ENCODE measurements around the gene SLC5A2.
A peak's percentile ranks its signal among the peaks of the same experiment; 100 is the strongest.

SLC5A2 gene

GRCh38 chr16:31461201-31461920, 21.6 kb upstream of the SLC5A2 start:
- no peak for DNase-seq (ENCODE audit: low read depth)
- Histone ChIP-seq H3K4me1 (ENCODE audit: control insufficient read depth, insufficient read depth, low read length) (peaks cover 26% of the 10 kb centered on the region), H3K9me3 (ENCODE audit: control insufficient read depth, low read length) (no peaks in the 10 kb centered on the region), H3K9ac (ENCODE audit: low read length) (peak overlapping the region; percentile 2), H3K36me3 (ENCODE audit: control insufficient read depth, insufficient read depth, low read length, severe bottlenecking) (peaks cover 31% of the 10 kb centered on the region), H3K4me3 (ENCODE audit: low read length) (no peak overlapping the region), H3K27me3 (replicated peaks; ENCODE audit: control insufficient read depth, insufficient read depth, low read length) (no peaks in the 10 kb centered on the region)

DNA sequence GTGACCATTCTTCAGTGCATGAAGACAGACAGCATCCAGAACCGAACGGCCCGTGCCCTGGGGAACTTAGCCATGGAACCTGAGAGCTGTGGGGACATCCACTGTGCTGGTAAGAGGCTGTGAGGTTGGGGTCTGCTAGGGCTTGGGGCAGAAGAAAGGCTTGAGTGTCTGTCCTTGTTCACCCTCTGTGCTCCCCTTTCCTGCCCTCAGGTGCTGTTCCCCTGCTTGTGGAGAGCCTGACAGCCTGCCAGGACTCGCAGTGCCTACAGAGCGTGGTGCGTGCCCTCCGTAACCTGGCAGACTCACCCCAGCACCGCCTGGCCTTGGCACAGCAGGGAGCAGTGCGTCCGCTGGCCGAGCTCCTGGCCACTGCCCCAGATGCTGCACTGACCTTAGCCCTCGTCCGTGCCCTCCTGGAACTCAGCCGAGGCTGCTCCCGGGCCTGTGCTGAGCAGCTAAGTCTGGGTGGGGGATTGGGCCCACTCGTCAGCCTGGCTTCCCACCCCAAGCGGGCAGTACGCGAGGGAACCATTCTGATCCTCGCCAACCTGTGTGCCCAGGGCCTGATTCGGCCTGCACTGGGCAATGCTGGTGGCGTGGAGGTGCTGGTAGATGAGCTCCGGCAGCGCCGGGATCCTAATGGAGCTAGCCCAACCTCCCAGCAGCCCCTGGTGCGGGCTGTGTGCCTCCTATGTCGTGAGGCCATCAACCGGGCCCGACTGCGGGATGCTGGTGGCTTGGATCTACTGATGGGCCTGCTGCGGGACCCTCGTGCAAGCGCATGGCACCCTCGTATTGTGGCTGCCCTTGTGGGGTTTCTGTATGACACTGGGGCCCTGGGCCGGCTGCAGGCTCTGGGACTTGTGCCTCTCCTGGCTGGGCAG, 20.8 kb upstream of the SLC5A2 start:
- no peaks in the 10 kb centered on the region for H3K9me3 ChIP-seq (ENCODE audit: control insufficient read depth, low read length)
- no peak overlapping the region for H3K9ac ChIP-seq (ENCODE audit: low read length)
- no peaks in the 10 kb centered on the region for H3K27me3 ChIP-seq (replicated peaks; ENCODE audit: control insufficient read depth, insufficient read depth, low read length)
- no peak for DNase-seq (ENCODE audit: low read depth)
- no peak overlapping the region for H3K4me3 ChIP-seq (ENCODE audit: low read length)
- H3K4me1 ChIP-seq (ENCODE audit: control insufficient read depth, insufficient read depth, low read length): peaks cover 18% of the 10 kb centered on the region
- H3K36me3 ChIP-seq (ENCODE audit: control insufficient read depth, insufficient read depth, low read length, severe bottlenecking): peaks cover 36% of the 10 kb centered on the region

DNA sequence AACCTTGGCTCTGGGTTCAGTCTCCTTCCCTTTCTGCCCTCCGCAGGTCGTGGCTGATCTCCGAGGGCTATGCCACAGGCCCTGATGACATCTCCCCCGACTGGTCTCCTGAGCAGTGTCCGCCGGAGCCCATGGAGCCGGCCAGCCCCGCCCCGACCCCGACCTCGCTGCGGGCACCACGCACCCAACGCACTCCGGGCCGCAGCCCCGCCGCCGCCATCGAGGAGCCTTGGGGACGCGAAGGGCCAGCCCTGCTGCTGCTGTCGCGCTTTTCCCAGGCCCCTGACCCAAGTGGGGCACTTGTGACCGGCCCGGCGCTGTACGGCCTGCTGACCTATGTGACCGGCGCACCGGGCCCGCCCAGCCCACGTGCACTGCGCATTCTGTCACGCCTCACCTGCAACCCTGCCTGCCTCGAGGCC, 18.6 kb upstream of the SLC5A2 start:
- H3K9me3 ChIP-seq (ENCODE audit: control insufficient read depth, low read length): no peaks in the 10 kb centered on the region
- H3K27me3 ChIP-seq (replicated peaks; ENCODE audit: control insufficient read depth, insufficient read depth, low read length): no peaks in the 10 kb centered on the region
- peaks cover 37% of the 10 kb centered on the region for H3K36me3 ChIP-seq (ENCODE audit: control insufficient read depth, insufficient read depth, low read length, severe bottlenecking)
- H3K4me1 ChIP-seq (ENCODE audit: control insufficient read depth, insufficient read depth, low read length): peaks cover 9% of the 10 kb centered on the region
- DNase-seq (ENCODE audit: low read depth): no peak
- H3K4me3 ChIP-seq (ENCODE audit: low read length): no peak overlapping the region
- no peak overlapping the region for H3K9ac ChIP-seq (ENCODE audit: low read length)

DNA sequence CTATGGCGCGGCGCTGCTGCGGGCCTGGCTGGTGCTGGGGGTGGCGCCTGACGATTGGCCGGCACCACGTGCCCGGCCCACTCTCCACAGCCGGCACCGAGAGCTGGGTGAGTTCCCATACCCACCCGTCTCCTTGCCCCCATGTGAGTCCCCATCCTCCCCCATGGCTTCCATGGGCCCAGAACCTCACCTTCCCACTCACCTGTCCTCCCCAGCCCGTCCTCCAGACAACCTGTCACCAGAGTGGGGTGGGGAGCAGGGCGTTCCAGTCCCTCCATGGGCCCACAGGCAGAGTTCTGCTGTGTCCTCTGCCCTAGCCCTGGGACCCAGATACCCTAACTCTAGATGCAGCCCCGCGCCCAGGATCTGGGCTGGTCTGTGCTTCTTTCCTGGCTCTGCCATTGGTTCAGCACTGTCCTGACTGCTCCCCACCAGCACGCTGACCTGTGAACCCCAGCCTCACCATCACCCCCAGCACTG, 18.1 kb upstream of the SLC5A2 start:
- peaks cover 9% of the 10 kb centered on the region for H3K4me1 ChIP-seq (ENCODE audit: control insufficient read depth, insufficient read depth, low read length)
- H3K9me3 ChIP-seq (ENCODE audit: control insufficient read depth, low read length): no peaks in the 10 kb centered on the region
- no peaks in the 10 kb centered on the region for H3K27me3 ChIP-seq (replicated peaks; ENCODE audit: control insufficient read depth, insufficient read depth, low read length)
- DNase-seq (ENCODE audit: low read depth): no peak
- H3K9ac ChIP-seq (ENCODE audit: low read length): no peak overlapping the region
- H3K36me3 ChIP-seq (ENCODE audit: control insufficient read depth, insufficient read depth, low read length, severe bottlenecking): peaks cover 37% of the 10 kb centered on the region
- H3K4me3 ChIP-seq (ENCODE audit: low read length): no peak overlapping the region

- no peak for DNase-seq (ENCODE audit: low read depth)
- Histone ChIP-seq H3K4me3 (ENCODE audit: low read length) (no peak overlapping the region), H3K9ac (ENCODE audit: low read length) (no peak overlapping the region), H3K9me3 (ENCODE audit: control insufficient read depth, low read length) (no peaks in the 10 kb centered on the region), H3K27me3 (replicated peaks; ENCODE audit: control insufficient read depth, insufficient read depth, low read length) (no peaks in the 10 kb centered on the region), H3K36me3 (ENCODE audit: control insufficient read depth, insufficient read depth, low read length, severe bottlenecking) (peaks cover 37% of the 10 kb centered on the region), H3K4me1 (ENCODE audit: control insufficient read depth, insufficient read depth, low read length) (no peaks in the 10 kb centered on the region)
Observed at GRCh38 chr16:31465788-31466370, 17.0 kb upstream of the SLC5A2 start.

- no peak for DNase-seq (ENCODE audit: low read depth)
- no peak overlapping the region for H3K4me3 ChIP-seq (ENCODE audit: low read length)
- peaks cover 37% of the 10 kb centered on the region for H3K36me3 ChIP-seq (ENCODE audit: control insufficient read depth, insufficient read depth, low read length, severe bottlenecking)
- H3K4me1 ChIP-seq (ENCODE audit: control insufficient read depth, insufficient read depth, low read length): peaks cover 3% of the 10 kb centered on the region
- H3K9ac ChIP-seq (ENCODE audit: low read length): no peak overlapping the region
- H3K9me3 ChIP-seq (ENCODE audit: control insufficient read depth, low read length): no peaks in the 10 kb centered on the region
- H3K27me3 ChIP-seq (replicated peaks; ENCODE audit: control insufficient read depth, insufficient read depth, low read length): no peaks in the 10 kb centered on the region
Observed at GRCh38 chr16:31466381-31466841, 16.5 kb upstream of the SLC5A2 start.

- Histone ChIP-seq H3K4me1 (ENCODE audit: control insufficient read depth, insufficient read depth, low read length) (peaks cover 7% of the 10 kb centered on the region), H3K9ac (ENCODE audit: low read length) (no peak overlapping the region), H3K27me3 (replicated peaks; ENCODE audit: control insufficient read depth, insufficient read depth, low read length) (no peaks in the 10 kb centered on the region), H3K36me3 (ENCODE audit: control insufficient read depth, insufficient read depth, low read length, severe bottlenecking) (peaks cover 32% of the 10 kb centered on the region), H3K9me3 (ENCODE audit: control insufficient read depth, low read length) (no peaks in the 10 kb centered on the region), H3K4me3 (ENCODE audit: low read length) (no peak overlapping the region)
- DNase-seq (ENCODE audit: low read depth): no peak
Observed at GRCh38 chr16:31467151-31467773, 15.7 kb upstream of the SLC5A2 start.

DNA sequence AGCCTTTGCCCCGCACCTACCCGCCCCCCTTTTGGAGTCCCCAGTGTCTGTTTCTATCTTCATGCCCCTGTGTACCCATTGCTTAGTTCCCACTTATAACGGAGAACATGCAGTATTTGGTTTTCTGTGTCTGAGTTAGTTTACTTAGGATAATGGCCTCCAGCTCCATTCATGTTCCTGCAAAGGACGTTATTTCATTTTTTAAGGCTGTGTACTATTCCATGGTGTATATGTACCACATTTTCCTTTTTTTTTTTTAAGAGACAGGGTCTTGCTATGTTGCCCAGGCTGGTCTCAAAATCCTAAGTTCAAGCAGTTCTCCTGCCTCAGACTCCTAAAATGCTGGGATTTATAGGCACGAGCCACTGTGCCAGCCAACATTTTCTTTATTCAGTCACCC, 15.1 kb upstream of the SLC5A2 start:
- peaks cover 11% of the 10 kb centered on the region for H3K4me1 ChIP-seq (ENCODE audit: control insufficient read depth, insufficient read depth, low read length)
- peaks cover 26% of the 10 kb centered on the region for H3K36me3 ChIP-seq (ENCODE audit: control insufficient read depth, insufficient read depth, low read length, severe bottlenecking)
- no peaks in the 10 kb centered on the region for H3K27me3 ChIP-seq (replicated peaks; ENCODE audit: control insufficient read depth, insufficient read depth, low read length)
- no peak for DNase-seq (ENCODE audit: low read depth)
- H3K9me3 ChIP-seq (ENCODE audit: control insufficient read depth, low read length): no peaks in the 10 kb centered on the region
- H3K9ac ChIP-seq (ENCODE audit: low read length): no peak overlapping the region
- no peak overlapping the region for H3K4me3 ChIP-seq (ENCODE audit: low read length)

DNA sequence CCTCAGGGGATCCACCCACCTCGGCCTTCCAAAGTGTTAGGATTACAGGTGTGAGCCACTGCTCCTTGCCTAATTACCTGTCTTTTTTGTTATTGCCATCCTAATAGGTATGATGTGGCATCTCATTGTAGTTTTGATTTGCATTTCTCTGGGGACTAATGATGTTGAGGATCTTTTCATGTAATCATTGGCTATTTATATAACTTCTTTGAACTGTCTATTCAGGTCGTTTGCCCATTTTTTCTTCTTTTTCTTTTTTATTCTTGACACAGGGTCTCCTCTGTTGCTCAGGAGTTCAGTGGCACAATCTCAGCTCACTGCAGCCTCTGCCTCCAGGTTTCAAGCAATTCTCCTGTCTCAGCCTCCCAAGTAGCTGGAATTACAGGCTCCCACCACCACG, 12.3 kb upstream of the SLC5A2 start:
- H3K9me3 ChIP-seq (ENCODE audit: control insufficient read depth, low read length): no peaks in the 10 kb centered on the region
- no peaks in the 10 kb centered on the region for H3K27me3 ChIP-seq (replicated peaks; ENCODE audit: control insufficient read depth, insufficient read depth, low read length)
- DNase-seq (ENCODE audit: low read depth): no peak
- no peak overlapping the region for H3K9ac ChIP-seq (ENCODE audit: low read length)
- H3K4me1 ChIP-seq (ENCODE audit: control insufficient read depth, insufficient read depth, low read length): peaks cover 27% of the 10 kb centered on the region
- H3K4me3 ChIP-seq (ENCODE audit: low read length): no peak overlapping the region
- H3K36me3 ChIP-seq (ENCODE audit: control insufficient read depth, insufficient read depth, low read length, severe bottlenecking): peaks cover 18% of the 10 kb centered on the region

DNA sequence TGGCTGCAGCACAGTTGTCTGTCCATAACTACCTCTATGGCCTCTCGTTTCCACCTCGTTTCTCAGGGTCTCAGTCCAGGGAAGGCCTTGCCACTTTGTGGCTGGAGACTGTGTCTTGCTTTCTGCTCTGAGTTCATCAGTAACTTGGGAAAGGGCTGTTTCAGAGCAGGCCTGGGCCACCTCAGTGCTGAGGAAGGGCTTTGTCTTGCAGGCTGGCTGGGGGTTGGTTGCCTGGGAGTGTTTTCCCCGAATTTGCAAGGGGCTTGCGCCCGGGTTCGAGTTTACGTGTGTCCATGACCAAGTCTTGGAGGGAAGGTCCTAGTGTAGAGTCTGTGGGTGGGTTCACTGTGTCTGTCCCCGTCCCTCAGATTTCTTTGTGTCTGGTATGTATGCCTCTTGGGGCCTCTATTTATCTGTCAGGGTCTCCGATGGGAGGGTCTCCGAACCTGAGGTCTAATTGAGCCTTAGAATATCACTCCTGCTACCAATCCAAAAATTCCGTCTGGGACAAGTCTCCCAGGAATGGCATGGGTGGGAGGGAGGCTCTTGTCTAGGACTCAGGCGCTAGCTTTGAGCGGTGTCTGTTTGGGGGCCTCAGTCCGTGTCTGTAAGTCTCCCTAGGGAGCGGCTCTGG, 11.6 kb upstream of the SLC5A2 start:
- Histone ChIP-seq H3K4me3 (ENCODE audit: low read length) (peak overlapping the region; percentile 87), H3K4me1 (ENCODE audit: control insufficient read depth, insufficient read depth, low read length) (peaks cover 27% of the 10 kb centered on the region), H3K9ac (ENCODE audit: low read length) (peak overlapping the region; percentile 94), H3K36me3 (ENCODE audit: control insufficient read depth, insufficient read depth, low read length, severe bottlenecking) (peaks cover 18% of the 10 kb centered on the region), H3K27me3 (replicated peaks; ENCODE audit: control insufficient read depth, insufficient read depth, low read length) (no peaks in the 10 kb centered on the region), H3K9me3 (ENCODE audit: control insufficient read depth, low read length) (no peaks in the 10 kb centered on the region)
- DNase-seq (ENCODE audit: low read depth): peak; percentile 33

All from adipocyte (in vitro differentiated cells).